SJSA1 (cell line): ENCODE measurements around the gene VMP1. TPM values are rescaled to one million over a fixed set of nuclear protein-coding genes. Genes with fewer than 3 reads are reported as not detected.
A peak's percentile ranks its signal among the peaks of the same experiment; 100 is the strongest.
"Not testable (repeated sequence)": the region's sequence is repeated elsewhere in the genome, so short reads cannot be mapped to it uniquely, and the experiment has no call there.

Experiments used
- DNase-seq, 2 experiments: peaks; one replicate each; pipeline ENCODE4 v3.0.0-alpha.2; 2015 to 2020; ENCODE audit warnings: low spot score in 2 of 2, low read depth in 1 of 2
- H3K27ac ChIP-seq: fragments of 250-450 bp; sonication (Bioruptor Pico); 2 replicates; pipeline ENCODE4 v1.5.1; 2020; ENCODE audit warnings: mild to moderate bottlenecking, moderate library complexity
- H3K27me3 ChIP-seq: fragments of 250-450 bp; sonication (Bioruptor Pico); replicated peaks from 2 replicates; pipeline ENCODE4 v1.5.1; 2020; ENCODE audit warnings: mild to moderate bottlenecking, moderate library complexity
- H3K36me3 ChIP-seq: fragments of 250-450 bp; sonication (Bioruptor Pico); 2 replicates; pipeline ENCODE4 v1.5.1; 2020; ENCODE audit warnings: mild to moderate bottlenecking
- H3K4me1 ChIP-seq: fragments of 250-450 bp; sonication (Bioruptor Pico); replicated peaks from 2 replicates; pipeline ENCODE4 v1.6.1; 2021; ENCODE audit warnings: mild to moderate bottlenecking
- H3K4me3 ChIP-seq: fragments of 250-450 bp; sonication (Bioruptor Pico); 2 replicates; pipeline ENCODE4 v1.5.1; 2020; ENCODE audit warnings: mild to moderate bottlenecking
- H3K9me3 ChIP-seq: fragments of 250-450 bp; sonication (Bioruptor Pico); replicated peaks from 2 replicates; pipeline ENCODE4 v1.5.1; 2020; ENCODE audit warnings: mild to moderate bottlenecking
- total RNA-seq: library from RNA; depleted of rRNA; stranded (reverse); fragments of >200 nt; shearing (Covaris generic); gene quantifications from 2 replicates; pipeline ENCODE4 v1.2.3, GENCODE V29; 2014

Gene VMP1
- total RNA-seq, 1 experiment from 2014 or later = 228 TPM

DNA sequence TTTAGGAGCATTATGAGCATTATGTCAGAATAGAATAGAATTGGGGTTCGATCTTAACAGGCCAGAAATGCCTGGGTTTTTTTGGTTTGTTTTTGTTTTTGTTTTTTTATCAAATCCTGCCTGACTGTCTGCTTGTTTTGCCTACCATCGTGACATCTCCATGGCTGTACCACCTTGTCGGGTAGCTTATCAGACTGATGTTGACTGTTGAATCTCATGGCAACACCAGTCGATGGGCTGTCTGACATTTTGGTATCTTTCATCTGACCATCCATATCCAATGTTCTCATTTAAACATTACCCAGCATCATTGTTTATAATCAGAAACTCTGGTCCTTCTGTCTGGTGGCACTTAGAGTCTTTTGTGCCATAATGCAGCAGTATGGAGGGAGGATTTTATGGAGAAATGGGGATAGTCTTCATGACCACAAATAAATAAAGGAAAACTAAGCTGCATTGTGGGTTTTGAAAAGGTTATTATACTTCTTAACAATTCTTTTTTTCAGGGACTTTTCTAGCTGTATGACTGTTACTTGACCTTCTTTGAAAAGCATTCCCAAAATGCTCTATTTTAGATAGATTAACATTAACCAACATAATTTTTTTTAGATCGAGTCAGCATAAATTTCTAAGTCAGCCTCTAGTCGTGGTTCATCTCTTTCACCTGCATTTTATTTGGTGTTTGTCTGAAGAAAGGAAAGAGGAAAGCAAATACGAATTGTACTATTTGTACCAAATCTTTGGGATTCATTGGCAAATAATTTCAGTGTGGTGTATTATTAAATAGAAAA is 133.8 kb downstream of the VMP1 start:
- peaks cover 18% of the 10 kb centered on the region for H3K27me3 ChIP-seq
- H3K36me3 ChIP-seq = peaks cover 58% of the 10 kb centered on the region
- H3K4me3 ChIP-seq = peak overlapping the region; percentile 59
- DNase-seq = peak in 1 of 2 experiments; percentile 73
- H3K9me3 ChIP-seq = not testable (repeated sequence)
- peak overlapping the region; percentile 92 for H3K27ac ChIP-seq
- H3K4me1 ChIP-seq = peaks cover 57% of the 10 kb centered on the region

DNA sequence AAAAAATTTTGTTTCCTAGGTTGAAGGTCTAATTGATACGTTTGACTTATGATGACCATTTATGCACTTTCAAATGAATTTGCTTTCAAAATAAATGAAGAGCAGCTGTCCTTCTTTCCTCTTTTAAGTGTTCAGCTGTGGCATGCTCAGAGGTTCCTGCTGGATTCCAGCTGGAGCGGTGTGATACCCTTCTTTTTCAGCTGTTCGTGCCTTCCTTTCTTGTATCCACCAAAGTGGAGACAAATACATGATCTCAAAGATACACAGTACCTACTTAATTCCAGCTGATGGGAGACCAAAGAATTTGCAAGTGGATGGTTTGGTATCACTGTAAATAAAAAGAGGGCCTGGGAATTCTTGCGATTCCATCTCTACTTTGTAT is 134.4 kb downstream of the VMP1 start:
- DNase-seq, H3K9me3 ChIP-seq: not testable (repeated sequence)
- Histone ChIP-seq H3K4me1 (peaks cover 57% of the 10 kb centered on the region), H3K27ac (peak overlapping the region; percentile 92), H3K4me3 (peak overlapping the region; percentile 23), H3K36me3 (peaks cover 58% of the 10 kb centered on the region), H3K27me3 (peaks cover 18% of the 10 kb centered on the region)

DNA sequence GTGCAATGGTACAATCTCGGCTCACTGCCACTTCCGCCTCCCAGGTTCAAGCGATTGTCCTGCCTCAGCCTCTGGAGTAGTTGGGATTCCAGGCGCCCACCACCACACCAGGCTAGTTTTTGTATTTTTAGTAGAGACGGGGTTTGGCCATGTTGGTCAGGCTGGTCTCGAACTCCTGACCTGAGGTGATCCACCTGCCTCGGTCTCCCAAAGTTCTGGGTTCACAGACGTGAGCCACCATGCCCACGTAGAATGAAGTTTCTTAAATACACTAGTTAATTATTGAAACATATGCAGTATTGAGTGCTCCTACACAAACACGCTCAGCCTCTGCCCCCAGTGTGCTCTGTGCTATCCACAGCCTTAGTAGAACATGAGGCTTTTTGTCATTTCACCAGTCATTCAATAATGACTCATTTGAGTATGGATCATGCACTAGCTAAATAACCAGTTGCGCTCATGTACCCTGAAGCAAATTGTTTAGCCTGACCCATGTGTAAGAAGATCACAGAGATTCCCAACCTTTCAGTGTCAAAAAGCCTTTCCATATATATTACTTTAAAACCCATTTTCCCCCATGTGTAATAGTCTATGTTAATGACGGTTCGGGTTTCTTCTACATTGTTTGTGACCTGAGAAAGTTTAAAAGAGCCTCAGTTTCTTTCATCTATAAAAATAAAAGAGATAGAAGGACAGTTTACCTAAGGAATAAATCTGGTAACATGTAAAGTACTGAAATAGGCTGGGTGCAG is 135.6 kb downstream of the VMP1 start:
- peak; percentile 73 to 93 for DNase-seq
- H3K27ac ChIP-seq = peak overlapping the region; percentile 63
- H3K27me3 ChIP-seq = peaks cover 18% of the 10 kb centered on the region
- peaks cover 57% of the 10 kb centered on the region for H3K36me3 ChIP-seq
- H3K4me1 ChIP-seq = peaks cover 53% of the 10 kb centered on the region
- H3K9me3 ChIP-seq = peaks cover 10% of the 10 kb centered on the region; the same call in 1 of the 2 replicates
- peak overlapping the region; percentile 1 for H3K4me3 ChIP-seq

DNA sequence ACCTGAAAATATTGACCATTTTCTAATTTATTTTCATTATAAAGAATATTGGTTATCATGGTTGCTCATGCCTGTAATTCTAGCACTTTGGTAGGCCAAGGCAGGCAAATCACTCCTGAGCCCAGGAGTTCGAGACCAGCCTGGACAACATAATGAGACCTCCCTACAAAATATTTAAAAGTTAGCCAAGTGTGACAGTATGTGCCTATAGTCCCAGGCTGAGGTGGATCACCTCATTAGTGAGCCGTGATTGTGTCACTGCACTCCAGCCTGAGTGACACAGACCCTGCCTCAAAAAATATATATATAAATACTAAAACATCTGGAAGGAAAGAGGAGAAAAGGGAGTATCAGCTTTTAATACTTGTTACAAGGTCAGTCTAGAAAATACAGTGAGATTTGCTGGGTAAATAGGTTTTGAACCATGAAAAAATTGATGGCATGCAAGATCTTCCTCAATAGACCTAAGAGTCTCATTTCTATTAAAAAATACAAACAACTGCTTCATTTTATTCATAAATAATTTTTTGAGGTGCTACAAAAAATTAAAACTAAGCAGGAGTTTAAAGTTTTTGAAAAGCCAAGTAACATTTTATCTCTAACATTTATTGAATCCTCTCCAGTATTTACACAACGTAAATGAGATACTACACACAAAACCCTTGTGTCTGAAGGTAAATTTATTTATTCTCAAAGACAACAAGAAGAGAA is 137.6 kb downstream of the VMP1 start:
- H3K4me1 ChIP-seq = peaks cover 53% of the 10 kb centered on the region
- H3K27me3 ChIP-seq = peaks cover 18% of the 10 kb centered on the region
- peak overlapping the region; percentile 2; the same call in 1 of the 2 replicates for H3K27ac ChIP-seq
- no peak for DNase-seq
- H3K4me3 ChIP-seq = no peak overlapping the region
- H3K9me3 ChIP-seq = peaks cover 10% of the 10 kb centered on the region; the same call in 1 of the 2 replicates
- peaks cover 37% of the 10 kb centered on the region for H3K36me3 ChIP-seq

DNA sequence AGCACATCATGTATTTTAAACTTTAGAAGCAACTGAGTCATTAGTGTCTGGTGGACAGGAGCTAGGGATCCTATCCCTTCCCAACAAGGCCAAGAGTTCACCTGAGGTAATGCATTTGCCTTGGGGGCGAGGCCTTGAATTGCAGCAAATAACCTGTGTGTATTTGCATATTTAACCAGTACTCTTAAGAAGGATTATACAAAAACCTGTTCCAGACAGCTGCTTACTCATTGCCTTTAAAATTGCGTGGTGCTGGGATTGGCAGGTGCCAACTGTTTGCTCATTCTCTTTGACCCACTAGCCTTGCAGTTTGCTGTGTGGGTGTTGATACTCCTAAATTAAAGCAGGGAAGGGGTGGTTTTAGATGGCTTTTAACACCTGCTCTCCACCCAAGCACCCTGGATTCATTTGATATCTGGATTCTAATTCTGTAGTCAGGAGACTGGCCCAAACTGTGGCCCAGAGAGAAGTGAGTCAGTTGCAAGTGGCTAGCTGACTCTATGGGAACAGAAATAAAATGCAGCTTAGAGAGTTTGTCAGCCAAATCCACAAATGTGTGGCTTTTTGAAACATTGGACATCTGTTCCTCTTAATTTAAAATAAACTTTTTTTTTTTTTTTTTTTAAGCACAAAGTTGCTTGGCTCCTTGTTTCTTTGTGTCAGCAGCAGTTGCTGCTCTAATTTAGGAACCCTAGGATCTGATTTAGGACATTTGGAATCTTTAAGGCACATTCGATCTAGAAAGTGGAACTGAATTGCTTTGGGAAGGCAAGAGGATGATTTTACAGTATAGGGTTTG is 138.3 kb downstream of the VMP1 start:
- H3K27me3 ChIP-seq = peaks cover 18% of the 10 kb centered on the region
- H3K4me1 ChIP-seq = peaks cover 54% of the 10 kb centered on the region
- peaks cover 30% of the 10 kb centered on the region for H3K36me3 ChIP-seq
- peaks cover 10% of the 10 kb centered on the region; the same call in 1 of the 2 replicates for H3K9me3 ChIP-seq
- peak in 1 of 2 experiments; percentile 59 for DNase-seq
- H3K4me3 ChIP-seq = no peak overlapping the region
- H3K27ac ChIP-seq = peak overlapping the region; percentile 25

DNA sequence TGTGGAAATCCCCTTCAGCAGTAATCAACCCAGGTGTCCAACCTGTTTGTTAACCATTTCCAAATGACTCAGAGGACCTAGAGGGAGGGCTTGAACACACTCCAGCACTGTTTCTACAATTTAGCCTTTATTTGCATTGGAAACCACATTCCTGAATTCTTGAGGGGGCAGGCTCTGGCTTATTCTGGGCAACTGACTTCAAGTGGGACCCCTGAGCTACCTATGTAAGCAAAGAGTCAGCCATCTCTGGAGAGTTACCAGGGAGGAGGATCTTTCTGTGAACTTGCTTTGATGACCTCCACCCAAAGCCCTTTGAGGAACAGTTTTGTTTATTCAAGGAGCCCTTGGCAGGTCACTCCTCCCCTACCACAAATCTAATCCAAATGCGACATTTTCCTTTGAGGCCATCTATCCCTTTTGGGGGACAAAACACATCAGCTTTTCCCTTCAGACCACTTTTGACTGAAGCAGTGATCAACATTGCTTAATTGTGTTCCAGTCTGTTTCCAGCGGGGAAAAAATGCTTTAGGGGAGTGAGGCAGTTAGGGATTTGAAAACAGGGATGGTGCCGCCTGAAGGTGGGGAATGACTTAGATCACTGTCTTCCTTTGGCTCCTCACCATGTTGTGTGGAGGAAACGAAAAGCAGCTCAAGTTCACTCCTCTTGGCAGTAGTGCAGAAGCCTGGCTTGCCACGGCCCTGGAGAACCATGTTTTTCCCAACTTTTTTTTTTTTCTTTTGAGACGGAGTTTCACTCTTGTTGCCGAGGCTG is 139.1 kb downstream of the VMP1 start:
- no peak overlapping the region for H3K4me3 ChIP-seq
- DNase-seq = peak in 1 of 2 experiments; percentile 78
- H3K27ac ChIP-seq = peak overlapping the region; percentile 25

DNA sequence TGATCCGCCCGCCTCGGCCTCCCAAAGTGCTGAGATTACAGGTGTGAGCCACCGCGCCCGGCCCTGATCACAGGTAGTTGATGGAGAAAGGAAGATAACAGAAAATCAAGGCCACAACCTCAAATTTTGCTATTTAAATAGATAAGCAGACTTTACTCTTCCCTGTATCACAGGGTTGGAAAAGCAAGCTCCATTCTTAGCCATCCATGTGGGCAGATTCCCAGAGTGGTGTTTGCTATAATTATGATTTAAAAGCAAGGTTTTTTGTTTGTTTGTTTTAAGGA is 140.9 kb downstream of the VMP1 start:
- Histone ChIP-seq H3K27ac (no peak overlapping the region), H3K4me1 (peaks cover 60% of the 10 kb centered on the region)

More for the DNA sequence above, 139.1 kb downstream of the VMP1 start:
- H3K27me3 ChIP-seq = peaks cover 18% of the 10 kb centered on the region
- peaks cover 10% of the 10 kb centered on the region; the same call in 1 of the 2 replicates for H3K9me3 ChIP-seq
- peaks cover 57% of the 10 kb centered on the region for H3K4me1 ChIP-seq
- peaks cover 22% of the 10 kb centered on the region for H3K36me3 ChIP-seq

DNA sequence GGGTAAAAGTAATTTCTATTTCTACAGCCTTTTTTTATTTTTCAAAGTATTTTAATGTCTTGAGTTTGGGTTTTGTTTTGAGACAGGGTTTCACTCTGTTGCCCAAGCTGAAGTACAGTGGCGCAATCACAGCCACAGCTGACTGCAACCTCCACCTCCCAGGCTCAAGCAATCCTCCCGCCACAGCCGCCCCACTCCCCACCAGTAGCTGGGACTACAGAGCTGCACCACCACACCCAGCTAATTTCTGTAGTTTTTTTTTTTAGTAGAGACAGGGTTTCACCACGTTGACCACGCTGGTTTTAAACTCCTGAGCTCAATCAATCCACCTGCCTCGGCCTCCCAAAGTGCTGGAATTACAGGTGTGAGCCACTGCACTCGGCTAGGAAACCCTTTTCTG is 141.3 kb downstream of the VMP1 start:
- no peak overlapping the region for H3K27ac ChIP-seq
- peaks cover 5% of the 10 kb centered on the region for H3K27me3 ChIP-seq
- no peak for DNase-seq
- H3K4me3 ChIP-seq = no peak overlapping the region
- peaks cover under 1% of the 10 kb centered on the region; the same call in 1 of the 2 replicates for H3K9me3 ChIP-seq
- H3K36me3 ChIP-seq = no peaks in the 10 kb centered on the region; the same call in 1 of the 2 replicates
- H3K4me1 ChIP-seq = peaks cover 60% of the 10 kb centered on the region

More for the DNA sequence above, 140.9 kb downstream of the VMP1 start:
- H3K36me3 ChIP-seq = peaks cover 4% of the 10 kb centered on the region
- no peak overlapping the region for H3K4me3 ChIP-seq
- H3K9me3 ChIP-seq = peaks cover 5% of the 10 kb centered on the region; the same call in 1 of the 2 replicates
- no peak for DNase-seq
- peaks cover 10% of the 10 kb centered on the region for H3K27me3 ChIP-seq

DNA sequence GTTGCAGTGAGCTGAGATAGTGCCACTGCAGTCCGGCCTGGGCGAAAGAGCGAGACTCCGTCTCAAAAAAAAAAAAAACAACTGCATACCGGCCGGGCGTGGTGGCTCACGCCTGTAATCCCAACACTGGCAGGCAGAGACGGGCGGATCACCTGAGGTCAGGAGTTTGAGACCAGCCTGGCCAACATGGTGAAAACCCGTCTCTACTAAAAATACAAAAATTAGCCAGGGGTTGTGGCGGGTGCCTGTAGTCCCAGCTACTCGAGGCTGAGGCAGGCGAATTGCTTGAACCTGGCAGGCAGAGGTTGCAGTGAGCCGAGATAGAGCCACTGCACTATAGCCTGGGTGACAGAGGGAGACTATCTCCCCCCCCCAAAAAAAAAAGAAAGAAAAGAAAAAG is 142.9 kb downstream of the VMP1 start:
- not testable (repeated sequence) for H3K4me3 ChIP-seq, H3K27ac ChIP-seq, H3K36me3 ChIP-seq, H3K9me3 ChIP-seq, H3K27me3 ChIP-seq, DNase-seq
- H3K4me1 ChIP-seq = peaks cover 63% of the 10 kb centered on the region

DNA sequence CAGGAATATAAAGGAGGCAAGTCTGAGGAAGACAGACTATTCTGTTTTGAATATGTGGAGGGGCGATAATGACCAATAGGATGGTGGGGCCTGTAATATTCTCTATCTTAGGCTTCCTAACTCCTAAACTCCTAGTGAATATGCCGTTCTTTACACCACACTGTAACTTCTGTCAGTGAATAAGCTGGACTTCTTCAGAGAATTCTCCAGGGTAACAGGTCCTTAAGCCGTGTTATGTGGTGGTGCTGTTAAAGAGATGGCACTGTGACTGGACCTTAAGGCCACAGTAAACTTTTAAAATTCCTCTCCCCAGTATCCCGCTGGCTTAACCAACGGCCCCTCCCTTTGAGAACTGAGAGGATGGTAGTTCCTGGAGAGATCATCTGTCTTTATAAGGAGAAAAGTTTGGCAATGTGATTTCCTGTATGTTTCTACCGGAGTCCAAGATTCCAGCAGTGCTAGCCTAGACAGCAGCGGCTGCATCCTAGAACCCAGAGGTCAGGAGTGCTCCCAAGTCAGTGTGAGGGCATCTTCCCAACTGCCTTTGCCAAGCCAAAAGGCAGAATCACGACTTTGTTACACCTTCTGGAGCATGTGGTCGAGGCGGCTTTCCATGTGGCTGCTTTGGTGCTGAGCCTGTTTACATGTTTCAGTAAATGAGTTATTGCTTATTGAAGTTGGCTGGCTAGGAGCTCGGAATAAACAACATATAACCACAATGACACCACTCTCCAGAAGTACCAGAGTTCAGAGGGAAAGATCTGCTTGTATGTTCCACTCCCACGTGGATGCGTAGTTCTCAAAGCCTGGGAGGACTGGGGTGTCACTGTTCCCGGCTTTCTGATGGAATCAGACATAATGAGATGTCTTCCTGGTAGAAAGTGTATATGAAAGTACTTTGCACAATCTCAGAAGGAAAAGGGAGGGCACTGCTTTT is 144.3 kb downstream of the VMP1 start:
- DNase-seq = peak; percentile 79 to 92
- no peak overlapping the region for H3K4me3 ChIP-seq

DNA sequence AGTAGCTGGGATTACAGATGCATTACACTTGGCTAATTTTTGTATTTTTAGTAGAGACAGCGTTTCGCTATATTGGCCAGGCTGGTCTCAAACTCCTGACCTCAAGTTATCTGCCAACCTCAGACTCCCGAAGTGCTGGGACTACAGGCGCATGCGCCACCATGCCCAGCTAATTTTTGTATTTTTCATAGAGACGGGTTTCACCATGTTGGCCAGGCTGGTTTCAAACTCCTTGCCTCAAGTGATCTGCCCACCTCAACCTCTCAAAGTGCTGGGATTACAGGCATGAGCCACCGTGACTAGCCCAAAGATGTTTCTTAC is 145.4 kb downstream of the VMP1 start:
- H3K27ac ChIP-seq = peak overlapping the region; percentile 98
- H3K36me3 ChIP-seq, H3K9me3 ChIP-seq, DNase-seq, H3K4me3 ChIP-seq, H3K27me3 ChIP-seq: not testable (repeated sequence)
- peaks cover 65% of the 10 kb centered on the region for H3K4me1 ChIP-seq

More for the DNA sequence above, 144.3 kb downstream of the VMP1 start:
- Histone ChIP-seq H3K9me3 (no peaks in the 10 kb centered on the region), H3K36me3 (no peaks in the 10 kb centered on the region), H3K27me3 (no peaks in the 10 kb centered on the region), H3K4me1 (peaks cover 62% of the 10 kb centered on the region), H3K27ac (peak overlapping the region; percentile 98)
